Kidney epithelial cell (primary cell): ENCODE measurements around the gene IL19. TPM values are rescaled to one million over a fixed set of nuclear protein-coding genes. Genes with fewer than 3 reads are reported as not detected.

Experiments
- DNase-seq: peaks from one replicate; pipeline ENCODE4 v3.0.0-alpha.2; 2010; ENCODE audit warnings: low read depth
- H3K27me3 ChIP-seq: 2 replicates; pipeline ENCODE4 v1.6.0; 2011; ENCODE audit warnings: low read length; ENCODE audit not compliant: control insufficient read depth, insufficient read depth
- H3K36me3 ChIP-seq: 2 replicates; pipeline ENCODE4 v1.5.1; 2011; ENCODE audit warnings: low read length; ENCODE audit not compliant: control insufficient read depth, insufficient read depth
- H3K4me3 ChIP-seq: 2 replicates; pipeline ENCODE4 v1.5.1; 2011; ENCODE audit warnings: low read depth, mild to moderate bottlenecking, control low read depth, low read length
- CTCF ChIP-seq: IDR thresholded peaks from 2 replicates; pipeline ENCODE4 v1.5.1; 2011; ENCODE audit warnings: mild to moderate bottlenecking, moderate library complexity, low read length, control low read depth, inconsistent platforms; ENCODE audit not compliant: insufficient read depth, poor library complexity, severe bottlenecking
- total RNA-seq: library from RNA; depleted of rRNA; stranded (reverse); fragments of >200 nt; gene quantifications from 2 replicates; pipeline ENCODE4 v1.2.3, GENCODE V29; 2015

IL19 gene
- total RNA-seq, 1 donor from 2014 or later, result not detected

- Histone ChIP-seq H3K36me3 (no peaks in the 10 kb centered on the region), H3K27me3 (no peaks in the 10 kb centered on the region), H3K4me3 (no peak overlapping the region)
- no peak for TF ChIP-seq CTCF
- no peak for DNase-seq
Observed at GRCh38 chr1:206784471-206784903, 13.9 kb downstream of the IL19 start.

GRCh38 chr1:206785182-206785765, 14.7 kb downstream of the IL19 start:
- TF ChIP-seq CTCF, result no peak
- H3K4me3 ChIP-seq, result no peak overlapping the region
- no peak for DNase-seq
- no peaks in the 10 kb centered on the region for H3K27me3 ChIP-seq
- no peaks in the 10 kb centered on the region for H3K36me3 ChIP-seq

GRCh38 chr1:206786212-206786886, 15.8 kb downstream of the IL19 start:
- Histone ChIP-seq H3K4me3 (no peak overlapping the region), H3K36me3 (no peaks in the 10 kb centered on the region), H3K27me3 (no peaks in the 10 kb centered on the region)
- no peak for TF ChIP-seq CTCF
- DNase-seq, result no peak

GRCh38 chr1:206787891-206788290, 17.3 kb downstream of the IL19 start:
- no peaks in the 10 kb centered on the region for H3K27me3 ChIP-seq
- H3K4me3 ChIP-seq, result no peak overlapping the region
- no peak for TF ChIP-seq CTCF
- H3K36me3 ChIP-seq, result no peaks in the 10 kb centered on the region
- DNase-seq, result no peak

GRCh38 chr1:206788487-206789050, 18.0 kb downstream of the IL19 start:
- TF ChIP-seq CTCF, result no peak
- no peaks in the 10 kb centered on the region for H3K27me3 ChIP-seq
- H3K36me3 ChIP-seq, result no peaks in the 10 kb centered on the region
- no peak overlapping the region for H3K4me3 ChIP-seq
- DNase-seq, result no peak
